Esophagus mucosa (tissue), 1 donor: ENCODE measurements around the gene CTPS2. TPM values are rescaled to one million over a fixed set of nuclear protein-coding genes. Genes with fewer than 3 reads are reported as not detected.
A peak's percentile ranks its signal among the peaks of the same experiment; 100 is the strongest.

ENCODE experiments used
- ATAC-seq: fragments of 200-7000 bp; cut with Tn5 transposase; one replicate; pipeline ENCODE4 v1.9.1; 2020
- total RNA-seq: library from RNA; stranded (reverse); gene quantifications from one replicate; pipeline ENCODE4 v1.2.4, GENCODE V29; 2023
- donor health status: DM: yes; HTN: yes; CAD: no.

Gene CTPS2
- total RNA-seq, 1 donor from 2014 or later: 4.8 TPM

DNA sequence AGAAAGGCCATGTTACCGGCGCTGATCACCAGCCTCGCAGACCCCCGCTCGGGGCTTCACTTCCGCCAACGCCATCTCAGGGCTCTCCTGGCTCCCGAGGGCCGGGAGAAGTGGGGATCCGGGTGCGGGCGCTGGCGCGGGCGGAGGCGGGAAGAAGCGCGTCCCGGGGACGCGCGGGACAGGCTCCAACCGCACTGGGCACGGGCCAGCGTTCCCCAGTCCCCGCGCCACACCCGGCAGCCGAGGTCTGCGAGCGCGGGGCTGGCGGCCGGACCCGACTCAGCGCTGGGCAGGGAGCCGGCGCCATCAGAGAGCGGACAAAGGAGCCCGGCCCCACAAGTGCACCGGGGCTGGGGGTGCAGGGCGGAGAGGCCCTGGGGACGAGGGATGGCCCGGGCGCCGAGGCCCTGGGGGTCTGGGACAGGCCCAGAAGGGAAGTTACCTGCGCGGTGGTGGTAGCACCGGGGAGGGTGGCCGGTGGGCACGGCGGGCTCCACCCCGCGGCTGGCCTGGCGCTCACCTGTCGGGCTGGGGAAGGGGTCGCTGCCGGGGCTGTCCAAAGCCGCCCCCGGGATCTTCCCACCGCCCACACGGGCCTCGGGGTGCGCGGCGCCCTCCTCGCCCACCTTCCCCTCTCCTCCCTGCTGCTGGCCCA lies 449 bp downstream of the CTPS2 start:
- peak; percentile 52 for ATAC-seq

DNA sequence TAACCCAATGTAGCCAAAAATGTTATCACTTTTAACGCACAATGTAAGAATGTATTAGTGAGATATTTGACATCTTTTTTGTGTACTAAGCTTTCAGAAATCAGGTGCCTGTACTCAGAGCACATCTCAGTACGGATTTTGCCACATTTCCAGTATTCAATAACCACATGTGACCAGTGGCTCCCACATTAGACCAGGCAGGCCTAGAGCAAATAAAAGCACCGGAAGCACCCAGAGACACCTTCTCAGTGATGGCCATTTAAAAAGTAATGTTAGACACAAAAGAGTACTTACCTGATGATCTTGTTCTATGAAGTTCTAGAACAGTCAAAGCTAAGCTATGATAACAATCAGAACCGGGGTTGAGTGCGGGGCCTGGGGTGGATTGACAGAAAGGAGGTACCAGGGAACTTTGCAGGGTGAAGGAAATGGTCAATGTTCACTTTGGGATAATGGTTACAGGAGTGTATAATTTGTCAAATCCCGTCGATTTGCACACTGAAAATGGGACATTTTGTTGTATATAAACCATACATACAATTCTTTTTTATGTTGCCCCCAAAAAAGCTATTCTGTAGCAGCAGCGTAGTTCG lies 1.2 kb downstream of the CTPS2 start:
- ATAC-seq: no peak

DNA sequence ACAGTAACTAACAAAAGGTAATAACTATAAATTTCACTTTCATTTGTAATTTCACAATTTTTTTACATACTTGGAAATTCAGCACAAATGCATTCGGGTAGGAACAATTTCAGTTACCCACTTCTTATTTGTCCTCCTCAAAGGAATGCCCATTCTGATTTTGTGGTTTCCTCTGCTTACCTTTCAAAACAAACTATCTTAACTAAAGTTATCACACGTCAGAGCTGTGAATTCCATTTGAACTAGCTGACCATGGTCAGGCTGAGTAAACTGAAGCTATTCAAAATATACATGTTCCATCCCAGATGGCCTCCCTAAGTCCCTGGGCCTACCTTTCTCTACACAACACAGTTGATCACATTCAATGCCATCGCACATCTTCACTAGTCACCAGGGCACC lies 4.5 kb downstream of the CTPS2 start:
- ATAC-seq: no peak

DNA sequence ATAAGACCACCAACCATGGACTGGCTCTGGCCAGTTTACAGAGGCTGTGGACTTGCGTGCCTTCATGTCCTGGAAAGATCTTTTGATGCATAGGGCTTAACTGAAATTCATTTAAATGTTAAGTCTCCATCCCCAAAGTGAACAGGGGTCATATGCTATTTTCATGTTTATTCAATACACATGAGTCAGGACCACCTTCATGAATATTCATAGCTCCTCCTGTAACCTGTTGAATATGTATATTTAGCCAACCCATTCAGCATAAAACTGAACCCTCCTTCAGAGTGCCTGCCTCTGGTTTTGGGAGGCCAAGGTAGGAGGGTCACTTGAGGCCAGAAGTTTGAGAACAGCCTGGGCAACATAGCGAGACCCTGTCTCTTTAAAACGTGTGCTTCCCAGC lies 7.1 kb downstream of the CTPS2 start:
- no peak for ATAC-seq

DNA sequence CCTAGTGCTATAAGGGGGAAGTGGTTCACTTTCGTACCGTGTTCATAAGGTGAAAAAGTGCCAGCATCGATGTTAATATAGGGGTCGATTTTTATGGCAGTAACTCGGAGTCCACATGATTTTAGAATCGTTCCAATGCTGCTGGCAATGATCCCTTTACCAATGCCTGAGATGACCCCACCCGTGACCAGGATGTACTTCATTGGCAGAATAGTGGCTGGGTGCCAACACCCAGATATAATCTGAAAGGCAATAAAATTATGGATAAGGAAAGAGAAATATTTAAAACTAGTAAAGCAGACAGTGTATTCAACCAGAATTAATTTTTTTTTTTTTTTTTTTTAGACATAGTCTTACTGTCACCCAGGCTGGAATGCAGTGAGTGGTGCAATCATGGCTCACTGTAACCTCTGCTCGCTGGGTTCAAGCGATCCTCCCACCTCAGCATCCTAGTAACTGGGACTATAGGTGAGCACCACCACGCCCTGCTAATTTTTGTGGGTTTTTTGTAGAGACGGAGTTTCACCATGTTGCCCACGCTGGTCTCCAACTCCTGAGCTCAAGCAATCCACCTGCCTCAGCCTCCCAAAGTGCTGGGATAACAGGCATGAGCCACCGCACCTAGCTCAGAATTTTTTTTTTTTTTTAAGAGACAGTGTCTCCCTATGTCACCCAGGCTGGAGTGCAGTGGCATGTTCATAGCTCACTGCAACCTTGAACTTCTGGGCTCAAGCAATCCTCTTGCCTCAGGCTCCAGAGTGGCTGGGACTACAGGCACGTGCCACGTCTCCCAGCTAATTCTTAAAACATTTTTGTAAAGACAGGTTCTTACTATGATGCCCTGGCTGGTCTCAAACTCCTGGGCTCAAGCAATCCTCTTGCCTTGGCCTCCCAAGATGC lies 9.5 kb downstream of the CTPS2 start:
- ATAC-seq: no peak

DNA sequence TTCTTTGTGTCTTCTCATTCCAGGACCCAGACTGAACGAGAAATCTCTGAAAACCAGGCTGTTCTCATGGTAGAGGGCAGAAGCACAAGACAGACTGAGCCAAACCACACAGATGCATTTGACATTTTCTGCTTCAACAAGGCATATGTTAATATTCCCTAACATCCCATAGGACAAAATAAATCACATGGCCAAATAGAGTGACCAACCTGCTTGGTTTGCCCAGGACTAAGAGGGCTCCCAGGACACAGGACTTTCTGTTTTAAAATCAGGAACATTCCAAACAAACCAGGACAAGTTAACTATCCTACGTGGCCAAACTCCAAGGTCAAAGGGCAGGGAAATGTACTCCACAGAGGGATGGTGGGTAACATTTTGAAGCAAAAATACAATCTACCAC lies 11.7 kb downstream of the CTPS2 start:
- ATAC-seq: no peak

DNA sequence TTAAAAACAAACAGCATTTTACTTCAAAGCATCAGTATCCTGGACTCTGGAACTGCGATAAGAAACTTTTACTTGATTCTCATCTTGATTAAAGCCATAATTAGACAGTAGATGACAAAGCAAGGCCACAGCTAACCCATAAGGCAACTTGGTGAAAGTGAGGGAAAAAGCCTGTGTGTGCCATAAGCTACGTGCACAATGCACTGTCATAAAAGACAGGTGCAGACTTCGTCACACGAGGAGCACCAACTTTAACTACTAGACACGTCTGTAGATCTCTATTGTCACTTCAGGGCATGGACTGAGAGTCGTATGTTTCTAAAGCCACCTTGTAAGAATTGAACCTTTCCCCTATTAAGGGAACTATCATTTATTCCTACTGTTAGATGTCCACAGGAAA lies 13.1 kb downstream of the CTPS2 start:
- ATAC-seq: no peak

DNA sequence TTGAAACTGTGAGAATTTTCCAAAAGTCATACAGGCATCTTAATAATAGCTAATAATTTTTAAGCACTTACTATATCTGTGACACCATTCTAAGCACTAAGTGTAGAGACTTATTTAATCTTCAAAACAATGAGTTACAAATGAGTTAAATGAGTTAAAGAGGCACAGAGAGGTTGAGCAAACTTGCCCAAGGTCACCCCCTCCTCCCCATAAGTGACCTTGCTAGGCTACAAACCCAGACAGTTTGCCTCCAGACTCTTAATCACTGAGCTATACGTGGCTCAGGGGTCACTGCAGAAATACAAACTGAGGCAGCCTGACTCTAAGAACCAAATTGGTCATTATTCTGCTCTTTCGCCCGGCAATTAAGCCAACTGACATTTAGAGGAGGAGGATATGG lies 15.5 kb downstream of the CTPS2 start:
- no peak for ATAC-seq

DNA sequence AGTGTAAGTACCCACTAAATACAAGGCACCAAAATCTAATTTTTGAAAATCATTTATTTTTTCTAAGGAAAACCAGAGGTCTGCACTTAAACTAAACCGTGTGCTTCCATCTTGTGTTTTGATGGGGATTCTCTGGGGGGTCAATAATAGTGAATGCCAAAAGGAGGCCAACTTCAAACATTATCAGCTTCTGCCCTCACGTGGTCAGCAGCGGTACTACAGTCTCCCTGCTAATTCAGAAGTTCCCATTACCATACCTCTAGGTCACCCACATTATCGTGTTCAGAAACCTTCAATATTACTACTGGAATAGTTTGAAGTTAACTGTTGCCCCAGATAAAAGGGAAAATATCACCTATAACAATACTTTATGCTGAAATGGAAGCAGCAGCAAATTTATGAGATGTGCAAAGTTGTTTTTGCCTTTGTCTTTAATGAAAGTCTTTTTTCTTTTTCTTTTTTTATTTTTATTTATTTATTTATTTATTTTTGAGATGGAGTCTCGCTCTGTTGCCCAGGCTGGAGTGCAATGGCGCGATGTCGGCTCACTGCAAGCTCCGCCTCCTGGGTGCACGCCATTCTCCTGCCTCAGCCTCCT lies 17.3 kb downstream of the CTPS2 start:
- peak; percentile 72 for ATAC-seq

DNA sequence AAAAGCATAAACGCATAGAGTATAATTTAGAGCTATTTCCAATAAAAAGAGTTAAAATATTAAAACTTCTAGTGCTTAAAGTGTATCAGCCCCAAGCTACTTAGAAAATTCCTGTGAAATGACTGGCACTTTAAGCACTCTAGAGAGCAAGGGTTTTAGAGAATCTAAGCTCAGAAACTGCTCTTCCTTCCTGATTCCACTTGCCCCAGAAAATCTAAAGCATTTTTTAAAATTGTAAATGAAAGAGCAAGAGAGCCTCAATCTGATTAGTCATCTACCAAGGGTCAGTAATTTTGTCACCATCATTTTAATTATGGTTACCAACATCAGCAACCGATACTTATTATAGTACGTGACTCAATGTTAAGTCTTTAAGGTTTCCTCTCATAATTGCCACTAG lies 25.0 kb downstream of the CTPS2 start:
- no peak for ATAC-seq

DNA sequence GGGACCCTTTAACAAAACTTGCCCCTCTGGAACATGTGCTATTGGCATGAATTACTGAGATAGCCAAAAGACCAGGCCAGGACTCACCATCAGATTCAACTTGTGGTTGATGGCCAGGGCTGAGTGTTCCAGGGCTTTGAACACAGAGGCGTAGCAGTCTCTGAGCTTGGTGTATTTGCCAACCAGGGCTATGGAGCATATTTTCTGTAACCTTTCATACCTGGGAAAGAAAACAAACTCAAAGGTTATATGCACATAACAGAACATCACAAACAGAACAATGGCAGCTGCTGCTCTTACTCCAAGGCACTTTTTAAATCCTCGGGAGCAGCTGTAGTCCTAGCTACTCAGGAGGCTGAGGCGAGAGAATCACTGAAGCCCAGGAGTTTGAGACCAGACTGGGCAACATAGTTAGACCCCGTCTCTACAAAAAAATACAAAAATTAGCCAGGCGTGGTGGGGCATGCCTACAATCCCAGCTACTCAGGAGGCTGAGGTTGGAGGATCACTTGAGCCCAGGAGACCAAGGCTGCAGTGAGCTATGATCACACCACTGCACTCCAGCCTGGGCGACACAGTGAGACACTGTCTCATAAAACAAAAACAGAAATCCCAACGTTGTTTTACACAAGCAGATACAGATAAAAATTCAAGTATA lies 29.3 kb downstream of the CTPS2 start:
- ATAC-seq: no peak

DNA sequence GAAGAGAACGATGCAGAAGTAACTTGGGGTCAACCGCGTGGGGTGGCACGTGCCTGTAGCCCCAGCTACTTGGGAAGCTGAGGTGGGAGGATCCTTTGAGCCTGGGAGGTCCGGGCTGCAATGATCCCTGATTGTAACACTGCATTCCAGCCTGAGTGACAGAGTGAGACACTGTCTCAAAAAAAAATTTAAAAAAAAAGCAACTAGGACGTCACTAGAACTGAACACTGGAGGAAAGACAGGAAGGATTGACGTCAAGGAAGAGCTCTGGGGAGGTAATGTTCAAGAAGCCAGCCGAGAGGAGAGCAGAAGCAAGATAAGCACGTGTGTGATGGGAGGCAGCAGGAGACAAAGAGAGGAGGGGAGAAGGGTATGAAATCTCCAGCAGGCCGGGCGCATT lies 33.8 kb downstream of the CTPS2 start:
- ATAC-seq: no peak

DNA sequence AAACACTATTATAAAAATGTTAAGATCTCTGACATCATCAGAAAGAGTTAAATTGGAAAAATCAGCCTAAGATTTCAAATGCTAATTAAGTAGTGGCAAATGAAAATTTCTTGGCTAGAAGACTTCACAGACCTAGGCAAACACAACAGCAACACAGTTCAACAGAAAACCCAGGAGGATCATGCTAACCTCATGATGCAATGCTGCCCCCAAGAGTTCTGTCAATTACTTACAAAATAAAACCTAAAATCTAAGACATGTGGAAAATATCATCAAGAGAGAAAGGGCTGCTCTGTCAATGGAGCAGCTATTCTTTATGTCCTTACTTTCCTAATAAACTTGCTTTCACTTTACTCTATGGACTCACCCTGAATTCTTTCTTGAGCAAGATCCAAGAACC lies 41.5 kb downstream of the CTPS2 start:
- ATAC-seq: no peak

DNA sequence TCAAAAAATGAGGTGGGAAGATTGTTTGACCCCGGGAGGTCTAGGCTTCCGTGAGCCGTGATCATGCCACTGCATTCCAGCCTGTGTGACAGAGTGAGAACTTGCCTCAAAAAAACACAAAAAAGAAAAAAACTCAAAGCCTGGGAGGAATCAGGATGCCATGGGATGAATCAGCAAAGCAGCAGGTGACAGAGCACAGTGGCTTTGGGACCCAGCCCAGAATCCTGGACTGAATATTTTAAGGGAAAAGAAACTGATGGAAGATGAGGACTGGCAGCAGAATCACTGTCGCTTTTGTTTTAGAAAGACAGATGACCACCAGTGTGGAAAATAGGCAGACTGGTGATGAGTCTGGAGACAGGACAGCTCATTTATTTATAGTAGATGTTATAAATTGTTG lies 45.9 kb downstream of the CTPS2 start:
- no peak for ATAC-seq

DNA sequence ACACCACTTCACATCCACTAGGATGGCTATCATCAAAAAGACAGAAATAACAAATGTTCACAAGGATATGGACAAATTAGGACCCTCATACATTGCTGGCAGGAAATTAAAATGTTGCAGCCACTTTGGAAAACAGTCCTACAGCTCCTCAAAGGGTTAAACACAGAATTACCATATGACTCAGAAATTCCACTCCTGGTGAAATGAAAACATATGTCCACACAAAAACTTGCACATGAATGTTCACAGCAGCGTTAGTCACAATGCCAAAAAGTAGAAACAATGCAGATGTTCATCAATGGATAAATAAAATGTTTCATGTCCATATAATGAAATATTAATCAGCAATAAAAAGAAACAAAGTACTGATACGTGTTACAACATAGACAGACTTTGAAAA lies 47.4 kb downstream of the CTPS2 start:
- ATAC-seq: no peak

DNA sequence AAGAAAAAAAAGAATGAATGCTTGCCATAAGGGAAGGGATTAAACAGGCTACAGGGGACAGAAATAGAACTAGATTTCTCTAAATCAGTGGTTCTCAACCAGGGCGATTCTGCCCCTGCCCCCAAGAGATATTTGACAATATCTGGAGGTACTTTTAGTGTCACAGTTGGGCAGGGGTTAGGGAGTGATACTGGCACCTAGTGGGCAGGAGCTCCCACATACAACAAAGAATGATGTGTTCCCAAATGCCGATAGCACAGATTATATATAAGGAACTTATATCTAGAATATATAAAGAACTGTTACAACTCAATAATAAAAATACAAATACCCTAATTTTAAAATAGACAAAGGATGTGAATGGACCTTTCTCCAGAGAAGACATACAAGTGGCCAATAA lies 47.8 kb downstream of the CTPS2 start:
- no peak for ATAC-seq

DNA sequence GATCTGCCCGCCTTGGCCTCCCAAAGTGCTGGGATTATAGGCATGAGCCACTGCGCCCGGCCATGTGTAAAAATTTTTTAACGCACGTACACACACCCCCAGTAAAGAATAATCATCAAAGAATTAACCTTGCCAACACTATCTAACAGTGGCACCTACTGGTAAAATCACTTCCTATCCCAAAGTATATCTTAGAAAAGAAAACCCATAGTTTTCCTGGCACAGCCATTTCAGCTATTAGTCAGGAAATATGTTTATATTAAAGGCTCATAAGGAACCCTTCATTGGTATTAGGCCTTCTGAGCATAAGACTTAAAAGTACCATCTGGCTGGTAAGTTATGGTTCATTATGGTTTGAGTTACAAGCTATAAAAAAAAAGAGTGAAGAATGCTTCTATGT lies 48.4 kb downstream of the CTPS2 start:
- no peak for ATAC-seq

DNA sequence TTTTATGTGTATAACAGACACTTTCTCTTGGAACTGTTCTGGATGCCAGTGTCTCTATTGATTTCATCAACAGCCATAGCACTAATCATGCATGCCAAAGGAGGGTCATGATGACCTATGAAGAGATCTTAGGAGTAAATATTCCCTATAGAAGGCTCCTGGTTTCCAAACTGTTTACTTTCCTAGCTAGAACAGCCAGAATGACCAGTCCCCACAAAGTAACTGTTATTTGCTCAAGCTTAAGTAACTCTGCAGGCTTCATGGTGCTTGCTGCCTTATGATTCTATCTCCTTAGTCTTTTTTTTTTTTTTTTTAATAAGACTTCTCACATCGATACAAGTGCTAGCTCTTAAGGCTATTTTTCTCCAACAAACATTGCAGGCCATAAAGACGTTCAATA lies 50.1 kb downstream of the CTPS2 start:
- no peak for ATAC-seq

DNA sequence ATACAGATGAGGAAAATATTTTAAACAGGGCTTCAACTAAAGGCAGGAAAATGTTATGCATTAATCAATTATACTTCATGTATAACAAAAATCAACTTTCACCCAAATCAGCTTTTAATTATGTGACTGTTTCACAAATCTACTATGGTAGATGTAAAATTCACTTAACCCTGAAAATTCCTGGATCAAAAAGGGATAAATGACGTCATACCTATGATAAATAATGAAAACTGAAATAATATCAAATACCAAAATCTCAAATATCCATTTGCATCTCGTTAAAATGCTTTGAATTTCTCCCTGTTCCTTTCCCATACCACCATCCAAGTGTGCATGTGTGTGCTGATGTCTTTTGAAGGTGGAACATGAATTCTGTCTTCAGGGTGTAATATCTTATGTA lies 51.0 kb downstream of the CTPS2 start:
- no peak for ATAC-seq

DNA sequence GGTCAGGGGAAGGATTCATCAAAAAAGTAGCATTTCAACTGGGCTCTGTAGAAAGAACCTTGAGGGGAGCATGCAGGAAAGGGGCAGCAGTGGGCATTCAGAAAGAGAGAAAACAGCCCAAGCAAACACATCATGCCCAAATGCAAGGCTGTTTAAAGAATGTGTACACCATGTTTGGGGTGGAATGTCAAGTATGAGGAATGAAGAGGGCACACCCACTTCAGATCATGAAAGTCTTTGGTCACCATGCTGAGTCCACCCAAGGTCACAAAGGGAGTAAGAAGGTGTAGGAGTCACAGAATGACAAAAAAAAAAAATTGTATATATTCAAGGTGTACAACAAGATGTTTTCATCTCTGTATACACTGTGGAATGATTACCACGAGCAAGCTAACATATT lies 53.1 kb downstream of the CTPS2 start:
- no peak for ATAC-seq

DNA sequence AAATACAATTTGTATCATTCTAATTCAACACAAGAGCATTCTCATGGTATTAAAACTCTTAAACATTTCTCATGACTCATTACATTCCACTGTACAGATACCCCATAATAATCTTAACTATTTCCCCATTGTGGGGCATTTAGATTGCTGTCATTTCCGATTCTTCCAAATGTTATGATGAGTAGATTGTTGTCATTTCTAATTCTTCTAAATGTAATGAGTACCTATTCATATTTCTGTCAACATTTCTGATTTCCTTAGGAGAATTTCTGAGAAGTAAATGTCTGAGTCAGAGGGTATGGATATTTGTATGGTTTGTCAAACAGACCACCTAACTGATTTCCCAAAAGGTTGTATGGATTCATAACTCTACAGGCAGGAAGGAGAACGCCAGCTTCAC lies 54.2 kb downstream of the CTPS2 start:
- no peak for ATAC-seq

DNA sequence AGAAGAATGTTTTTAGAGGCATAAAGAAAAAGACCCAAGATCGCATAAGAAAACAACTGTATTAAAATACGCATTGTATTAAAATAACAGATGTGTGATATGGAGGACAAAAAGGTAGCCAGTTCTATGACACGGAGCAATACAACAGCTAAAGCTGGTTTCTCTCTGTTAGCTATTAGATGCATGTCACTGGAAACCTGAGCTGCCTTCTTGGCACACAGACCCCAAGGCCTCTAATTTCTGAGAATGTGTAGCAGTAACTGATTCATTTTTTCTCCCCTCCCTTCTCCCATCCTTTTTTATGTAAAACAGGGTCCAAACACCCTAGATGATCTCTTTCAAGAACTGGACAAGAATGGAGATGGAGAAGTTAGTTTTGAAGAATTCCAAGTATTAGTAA lies 58.4 kb downstream of the CTPS2 start:
- ATAC-seq: no peak

DNA sequence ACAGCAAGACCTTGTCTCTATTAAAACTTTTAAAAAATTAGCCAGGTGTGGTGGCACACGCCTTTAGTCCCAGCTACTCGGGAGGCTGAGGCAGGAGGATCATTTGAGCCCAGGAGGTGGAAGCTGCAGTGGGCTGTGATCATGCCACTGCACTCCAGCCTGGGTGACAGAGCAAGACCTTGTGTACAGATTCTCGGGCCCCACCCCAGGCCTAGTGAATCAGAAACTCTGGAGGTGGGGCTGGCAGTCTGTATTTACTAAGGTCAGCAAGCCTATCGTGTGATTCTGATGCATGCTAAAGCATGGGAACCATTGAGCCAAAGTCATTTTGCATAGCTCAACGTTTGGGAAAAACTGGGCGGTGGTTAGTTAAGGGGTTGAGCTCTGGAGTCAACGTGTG lies 59.0 kb downstream of the CTPS2 start:
- ATAC-seq: no peak
